SU-DHL-6 (cell line): Measurements from ENCODE around the gene LCN9.

ENCODE experiments used
- CTCF ChIP-seq: fragments of 200-600 bp; sonication (generic); IDR thresholded peaks from one replicate; pipeline ENCODE4 v1.5.1; 2017; ENCODE audit warnings: antibody characterized with exemption, mild to moderate bottlenecking, low read length, moderate library complexity; ENCODE audit not compliant: insufficient read depth, poor library complexity, severe bottlenecking
- EZH2phosphoT487 ChIP-seq: fragments of 200-600 bp; sonication (generic), shearing (Covaris generic); conservative IDR thresholded peaks from 2 replicates; pipeline ENCODE4 v1.6.1; 2018; ENCODE audit warnings: mild to moderate bottlenecking, antibody characterized with exemption, low read length, moderate library complexity, mixed read lengths

GRCh38 chr9:135613946-135614805, 48.9 kb upstream of the LCN9 start:
- TF ChIP-seq CTCF (no peak), EZH2phosphoT487 (no peak)
